Stimulated activated naive CD4-positive, alpha-beta T cell (primary cell): Measurements from ENCODE around the gene UBE2QL1.
"Not testable (repeated sequence)": the region's sequence is repeated elsewhere in the genome, so short reads cannot be mapped to it uniquely, and the experiment has no call there.

Experiments
- DNase-seq, 6 experiments: peaks; one replicate each; lab custom pipeline; 2025; lab: John Stamatoyannopoulos, UW

UBE2QL1 gene

GRCh38 chr5:6497262-6497661 is 48.6 kb downstream of the UBE2QL1 start:
- no peak for DNase-seq

DNA sequence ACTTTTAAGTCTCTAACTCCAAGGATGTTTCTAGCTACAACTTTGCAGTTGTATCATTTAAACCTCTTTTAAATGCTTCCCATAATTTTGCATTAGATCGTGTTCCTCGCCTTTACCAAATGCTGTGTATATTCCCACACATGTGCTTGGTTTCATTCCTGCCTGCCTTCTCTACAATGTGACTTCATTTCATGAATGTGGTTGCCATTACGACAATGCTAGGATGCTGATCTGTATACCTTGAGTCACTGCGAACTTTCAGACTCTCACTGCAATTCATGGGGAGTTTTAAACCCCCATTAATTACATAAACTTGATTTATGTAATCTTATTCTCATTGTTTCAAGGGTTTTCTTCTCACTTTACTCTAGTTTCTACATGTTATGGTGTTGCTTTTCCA is 50.3 kb downstream of the UBE2QL1 start:
- no peak for DNase-seq

DNA sequence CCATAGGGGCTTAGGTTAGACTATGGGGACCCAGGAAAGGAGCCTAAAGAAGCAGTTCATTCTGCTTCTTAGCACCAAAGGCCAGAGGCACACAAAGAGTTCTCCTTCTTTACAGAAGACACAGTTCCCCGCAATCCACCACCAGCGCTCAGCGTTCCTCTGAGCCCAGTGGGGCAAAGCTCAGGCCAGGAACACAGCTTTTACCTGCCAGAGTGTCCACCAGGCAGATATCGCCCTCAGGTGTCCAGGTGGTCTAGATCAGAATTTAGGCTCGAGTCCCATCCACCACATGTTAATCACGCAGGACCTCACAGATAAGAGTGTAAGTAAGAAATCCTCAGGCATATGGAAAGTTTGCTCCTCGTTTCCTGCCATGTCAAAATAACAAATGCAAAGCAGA is 53.0 kb downstream of the UBE2QL1 start:
- no peak for DNase-seq

DNA sequence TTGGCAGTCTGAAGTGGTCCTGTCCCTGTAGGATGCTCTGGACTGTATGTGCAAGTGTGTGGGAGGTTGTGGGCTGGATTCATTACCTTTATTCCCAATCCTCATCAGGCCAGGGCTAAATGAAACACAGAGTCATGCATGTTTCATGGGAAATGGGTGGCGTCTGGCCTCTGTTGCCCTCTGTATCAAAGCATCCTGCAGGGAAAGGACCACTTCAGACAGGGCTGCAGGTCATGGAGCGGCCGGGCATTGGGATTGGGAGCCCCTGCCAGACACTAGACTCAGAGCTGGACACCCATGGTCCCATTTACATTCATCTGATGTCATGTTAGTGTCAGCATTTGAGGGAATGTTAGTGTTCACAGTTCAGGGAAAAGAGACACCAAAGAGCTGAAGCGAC is 53.8 kb downstream of the UBE2QL1 start:
- DNase-seq = no peak

DNA sequence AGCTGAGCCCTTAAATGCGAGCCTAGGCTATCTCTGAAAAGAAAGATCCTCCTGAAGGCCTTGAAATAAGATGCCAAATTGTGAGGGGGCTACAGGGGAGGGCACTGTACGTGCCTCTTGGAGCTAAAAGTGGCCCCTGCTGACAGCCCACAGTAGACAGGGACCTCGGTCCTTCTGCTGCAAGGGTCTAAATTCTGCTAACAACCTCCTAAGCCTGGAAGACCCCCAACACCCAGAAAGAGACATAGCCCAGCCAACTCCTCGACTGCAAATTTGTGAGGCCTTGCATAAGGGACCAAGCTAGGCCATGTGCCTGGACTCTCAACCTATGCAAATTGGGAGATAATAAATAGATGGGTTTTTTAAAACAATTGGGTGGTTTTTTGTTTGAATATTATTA is 54.7 kb downstream of the UBE2QL1 start:
- DNase-seq = no peak

DNA sequence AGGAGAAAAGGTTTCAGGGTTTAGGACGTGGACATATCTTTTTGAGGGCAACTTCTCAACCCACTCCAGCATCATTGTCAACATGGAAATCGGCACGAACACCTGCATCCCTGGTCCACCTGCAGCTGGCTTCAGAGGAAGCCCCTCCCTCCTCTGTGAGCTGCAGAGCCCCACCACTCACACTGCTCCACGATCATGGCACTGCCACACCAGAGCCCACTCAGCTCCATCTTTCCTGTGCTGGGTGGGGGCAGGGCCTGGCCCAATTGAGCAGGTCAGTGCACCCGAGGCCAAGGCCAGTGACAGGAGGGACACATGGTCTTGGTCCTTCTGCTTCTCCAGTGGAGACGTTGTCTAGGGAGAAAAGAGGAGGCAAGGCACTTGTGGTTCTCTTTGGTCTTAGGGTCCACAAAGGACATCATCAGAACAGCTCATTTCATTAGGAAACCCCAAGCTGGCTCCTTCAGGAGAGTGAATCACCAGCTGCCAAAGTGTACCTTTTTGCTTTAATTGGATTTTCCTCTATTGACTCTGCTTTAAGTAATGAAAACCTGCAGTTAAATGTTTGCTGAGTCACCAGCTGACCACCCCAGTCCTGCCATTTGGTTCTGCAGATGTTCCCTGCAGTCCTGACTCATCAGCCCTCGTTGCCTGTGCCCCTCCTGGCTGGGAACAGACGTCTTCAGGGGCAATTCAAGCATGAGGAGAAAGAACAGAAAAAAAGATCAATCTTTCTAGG is 56.2 kb downstream of the UBE2QL1 start:
- DNase-seq = no peak

DNA sequence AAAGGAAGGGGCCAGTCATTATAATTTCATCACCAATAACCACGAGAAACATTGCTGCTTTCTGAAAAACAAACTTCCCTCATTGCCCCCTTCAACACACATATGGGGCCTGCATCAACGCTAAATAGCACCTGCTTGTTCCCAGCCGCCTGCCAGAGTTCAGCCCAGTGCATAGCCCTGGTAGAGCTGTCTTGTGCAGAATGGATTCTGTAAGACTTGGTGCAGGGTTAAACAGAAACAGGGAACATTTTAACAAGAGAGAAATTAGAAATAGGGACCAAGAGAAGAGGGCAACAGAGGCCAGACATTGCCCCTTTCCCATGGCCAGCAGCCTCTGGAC is 56.7 kb downstream of the UBE2QL1 start:
- no peak for DNase-seq

DNA sequence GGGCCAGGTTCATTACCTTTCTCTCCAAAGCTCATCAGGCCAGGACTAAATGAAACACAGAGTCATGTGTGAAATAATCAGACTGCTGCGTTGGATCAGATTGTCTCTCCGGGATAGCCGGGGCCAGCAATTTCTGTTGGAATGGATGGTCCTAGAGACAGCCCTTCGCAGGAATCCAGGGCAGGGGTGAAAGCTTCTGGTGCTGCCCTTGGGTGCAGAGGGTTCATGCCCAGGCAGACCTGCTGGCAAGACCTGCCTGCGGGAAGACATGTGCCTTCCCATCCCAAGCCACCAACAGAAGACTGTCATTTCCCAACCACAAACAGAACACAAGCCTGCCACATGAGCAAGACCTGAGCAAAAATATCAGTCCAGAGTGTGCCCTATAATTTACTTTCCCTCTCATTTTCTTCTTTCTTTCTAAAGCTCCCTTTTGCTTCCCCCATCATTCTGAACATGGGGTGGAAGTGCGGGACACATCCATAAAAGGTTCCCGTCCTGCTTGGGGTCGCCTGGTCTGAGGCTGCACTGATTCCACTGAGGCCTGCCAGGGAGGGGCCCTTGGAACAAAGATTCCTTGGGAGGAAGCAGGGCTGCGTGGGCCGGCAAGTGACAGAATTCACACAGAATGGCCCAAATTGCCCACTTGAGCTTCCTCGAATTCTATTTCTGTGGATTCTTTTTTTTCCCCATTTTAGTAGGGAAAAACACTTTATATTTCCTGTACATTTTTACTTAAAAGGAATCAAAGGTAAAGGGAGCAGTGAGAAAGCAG is 57.3 kb downstream of the UBE2QL1 start:
- DNase-seq = no peak

DNA sequence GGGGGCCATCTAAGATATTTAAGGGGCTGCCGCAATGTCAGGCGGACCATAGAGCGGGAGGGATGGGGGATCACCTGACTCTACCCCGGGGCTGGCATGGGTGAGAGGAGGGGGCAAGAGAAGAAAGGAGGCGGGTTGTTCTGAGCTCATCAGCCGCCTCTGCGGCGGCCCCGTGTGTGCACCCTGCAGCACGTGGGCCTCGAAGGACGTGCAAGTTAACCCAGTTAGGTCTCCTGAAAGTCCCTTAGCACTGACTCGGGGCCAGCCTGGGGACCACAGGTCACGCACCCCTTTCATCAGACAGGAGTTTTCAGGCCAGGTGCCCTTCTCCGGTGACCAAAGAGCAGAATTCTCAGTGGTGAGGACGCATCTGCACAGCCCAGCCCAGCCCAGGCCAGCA is 58.0 kb downstream of the UBE2QL1 start:
- no peak for DNase-seq

GRCh38 chr5:6508931-6509330 is 60.3 kb downstream of the UBE2QL1 start:
- DNase-seq = no peak

- DNase-seq = no peak
These were observed 61.5 kb downstream of the UBE2QL1 start for GRCh38 chr5:6510132-6510531.

DNA sequence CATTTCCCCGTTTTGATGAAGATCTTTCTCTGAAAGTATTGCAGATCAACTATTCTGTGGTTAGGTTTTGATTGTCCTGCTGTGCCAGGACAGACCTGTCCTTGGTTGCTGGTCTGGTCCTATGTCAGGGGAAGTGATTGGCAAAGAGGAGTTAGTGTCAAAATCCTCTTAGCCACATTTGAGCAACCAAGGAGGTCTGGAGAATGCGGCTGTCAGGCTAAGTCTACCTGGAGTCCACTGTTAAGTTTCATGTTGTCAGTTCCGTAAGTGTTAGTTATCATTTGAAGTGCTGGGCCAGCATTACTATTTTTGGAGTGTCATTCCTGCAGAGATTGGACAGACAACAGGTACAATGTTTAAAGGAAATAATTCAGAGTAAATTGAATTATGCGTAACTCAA is 62.3 kb downstream of the UBE2QL1 start:
- DNase-seq = no peak

GRCh38 chr5:6515812-6516211 is 67.2 kb downstream of the UBE2QL1 start:
- not testable (repeated sequence) for DNase-seq

GRCh38 chr5:6516823-6517222 is 68.2 kb downstream of the UBE2QL1 start:
- no peak for DNase-seq

- DNase-seq = no peak
These were observed 68.9 kb downstream of the UBE2QL1 start for GRCh38 chr5:6517510-6517909.

GRCh38 chr5:6518298-6519057 is 69.8 kb downstream of the UBE2QL1 start:
- no peak for DNase-seq

- no peak for DNase-seq
These were observed 71.5 kb downstream of the UBE2QL1 start for GRCh38 chr5:6520201-6520600.

GRCh38 chr5:6522331-6522730 is 73.7 kb downstream of the UBE2QL1 start:
- DNase-seq = no peak

GRCh38 chr5:6522923-6523322 is 74.3 kb downstream of the UBE2QL1 start:
- DNase-seq = no peak

GRCh38 chr5:6525422-6525821 is 76.8 kb downstream of the UBE2QL1 start:
- DNase-seq = no peak

DNA sequence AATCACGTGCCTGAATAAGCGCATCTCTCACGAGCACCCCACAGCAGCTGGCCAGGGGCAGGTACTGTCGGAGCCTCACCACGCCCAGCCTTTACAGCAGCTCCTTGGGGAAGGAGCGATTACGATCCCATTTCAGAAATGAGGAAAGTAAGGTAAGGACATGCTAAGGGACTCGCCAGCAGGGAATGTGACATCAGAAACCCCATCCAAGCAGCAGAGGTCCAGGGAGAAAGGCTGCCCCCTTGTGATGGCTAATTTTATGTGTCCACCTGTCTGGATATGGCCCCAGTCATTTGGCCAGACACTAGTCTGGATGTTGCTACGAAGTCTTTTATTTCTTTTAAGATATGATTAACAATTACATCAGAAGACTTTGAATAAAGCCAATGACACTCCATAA is 77.3 kb downstream of the UBE2QL1 start:
- DNase-seq = no peak

GRCh38 chr5:6527749-6528455 is 79.2 kb downstream of the UBE2QL1 start:
- no peak for DNase-seq
